Left lung (tissue), 10 donors: ENCODE measurements around the gene ABHD15. TPM values are rescaled to one million over a fixed set of nuclear protein-coding genes. Genes with fewer than 3 reads are reported as not detected.
A peak's percentile ranks its signal among the peaks of the same experiment; 100 is the strongest.

Experiments used
- ATAC-seq: fragments of 200-7000 bp; cut with Tn5 transposase; one replicate; pipeline ENCODE4 v1.9.1; 2020; ENCODE audit warnings: moderate library complexity
- DNase-seq, 4 donors: peaks; one replicate each; pipeline ENCODE4 v3.0.0-alpha.2; 2013 to 2020
- H3K27ac ChIP-seq, 2 donors: fragments of 200-600 bp; sonication (generic) in 1 of 2; one replicate each; pipeline versions ENCODE4 v1.5.0 to v1.8.0; 2020 to 2021
- H3K27me3 ChIP-seq, 2 donors: fragments of 200-600 bp; sonication (generic) in 1 of 2; one replicate each; pipeline versions ENCODE4 v1.5.0 to v1.8.0; 2020 to 2021
- H3K36me3 ChIP-seq, 2 donors: fragments of 200-600 bp; sonication (generic) in 1 of 2; one replicate each; pipeline versions ENCODE4 v1.5.0 to v1.8.0; 2020 to 2021
- H3K4me1 ChIP-seq, 2 donors: fragments of 200-600 bp; one replicate each; pipeline ENCODE4 v1.8.0; 2021
- H3K4me3 ChIP-seq, 2 donors: fragments of 200-600 bp; sonication (generic) in 1 of 2; one replicate each; pipeline versions ENCODE4 v1.5.0 to v1.8.0; 2020 to 2021; ENCODE audit warnings: mild to moderate bottlenecking in 1 of 2
- H3K9me3 ChIP-seq, 2 donors: fragments of 200-600 bp; sonication (generic) in 1 of 2; one replicate each; pipeline versions ENCODE4 v1.5.0 to v1.8.0; 2020 to 2021
- CTCF ChIP-seq, 2 donors: fragments of 200-600 bp; sonication (generic) in 1 of 2; IDR thresholded peaks; one replicate each; pipeline versions ENCODE4 v1.5.0 to v1.8.0; 2021; ENCODE audit warnings: antibody characterized with exemption in 2 of 2
- intact Hi-C, 2 donors: fragments of 100-400 bp; cut with DNase I; formaldehyde crosslinking; loops; one replicate each; pipeline versions ENCODE4 v1.11.2 to v1.14.2; 2022
- polyA plus RNA-seq, 6 donors: library from polyadenylated mRNA; unstranded; fragments of 120-200 nt; gene quantifications; one replicate each; pipeline ENCODE4 v1.2.1, GENCODE V29; 2013; ENCODE audit not compliant: insufficient read length in 6 of 6
- total RNA-seq, 2 donors: library from RNA; stranded (reverse); fragmentation: NEBNext Ultra II Directional; extraction: Animal tissue kit (Norgen Biotek cat#: 25700); gene quantifications; one replicate each; pipeline ENCODE4 v1.2.1, GENCODE V29; 2021
- donor health status: DM: no; HTN: yes; CAD: no.
- donor health status: DM: no; HTN: no; CAD: no.

The ABHD15 gene
- total and polyA plus RNA-seq, 8 donors, result 3.0 to 11.3 (median 4.0) TPM

DNA sequence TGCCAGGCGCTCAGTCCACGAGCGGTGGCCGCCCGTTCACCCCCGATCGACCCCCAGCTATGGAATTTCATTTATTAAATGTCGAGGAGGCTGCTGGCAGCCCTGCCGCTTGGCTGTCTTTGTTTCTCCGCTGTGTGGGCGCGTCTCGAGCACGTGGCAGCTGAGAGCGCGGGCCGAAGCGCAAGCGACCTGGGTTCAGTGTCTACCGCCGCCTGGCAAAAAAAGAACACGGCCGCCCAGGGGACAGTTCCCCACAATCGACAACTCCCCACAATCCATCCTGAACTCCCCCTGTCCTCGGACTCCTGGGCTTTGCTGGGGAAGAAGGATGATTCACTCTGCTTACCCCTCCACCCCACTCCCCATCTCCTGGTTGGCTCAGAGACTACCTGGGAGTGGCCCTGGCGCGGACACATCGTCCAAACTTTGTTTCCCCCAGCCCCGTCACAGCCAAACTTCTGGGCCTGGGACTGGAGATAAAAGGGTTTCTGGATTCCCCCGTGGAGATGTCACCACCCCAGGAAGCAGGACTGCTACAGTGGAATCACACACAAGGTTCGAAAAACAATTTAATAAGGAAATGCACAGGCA is 24.4 kb upstream of the ABHD15 start:
- Histone ChIP-seq H3K4me3 (peak overlapping the region; percentile 10 to 52), H3K4me1 (peaks cover 40 to 70% of the 10 kb centered on the region in 2 donors), H3K27me3 (peaks cover 0 to 46% of the 10 kb centered on the region in 2 donors), H3K27ac (peak overlapping the region; percentile 73 to 80), H3K36me3 (no peaks in the 10 kb centered on the region), H3K9me3 (no peaks in the 10 kb centered on the region)
- no peak for TF ChIP-seq CTCF (IDR thresholded peaks at IDR 0.05)
- DNase-seq, result peak in 1 of 4 donors; percentile 59
- peak; percentile 3 for ATAC-seq
- intact Hi-C loops, result no loop called here

GRCh38 chr17:29590411-29591145 is 23.7 kb upstream of the ABHD15 start:
- ATAC-seq, result no peak

GRCh38 chr17:29589524-29590410 is 22.9 kb upstream of the ABHD15 start, which contains the start of gene GIT1:
Gene GIT1 (minus strand): TSS chr17:29589648. CDS start chr17:29589378, 270 bp downstream.
- Histone ChIP-seq H3K4me3 (peak within 1 kb of the TSS; percentile 53 to 77), H3K4me1 (peaks cover 40 to 85% of the 10 kb centered on the region in 2 donors), H3K27me3 (peaks cover 0 to 42% of the 10 kb centered on the region in 2 donors), H3K9me3 (no peaks in the 10 kb centered on the region), H3K27ac (peak within 1 kb of the TSS; percentile 69 to 80), H3K36me3 (no peaks in the 10 kb centered on the region)
- no peak for TF ChIP-seq CTCF (IDR thresholded peaks at IDR 0.05)
- intact Hi-C loops, result no loop called here
- peak; percentile 86 to 98 (median 88) for DNase-seq
- peak; percentile 77 for ATAC-seq

More at GRCh38 chr17:29590411-29591145, 23.7 kb upstream of the ABHD15 start:
- Histone ChIP-seq H3K4me3 (peak overlapping the region; percentile 31 to 52), H3K9me3 (no peaks in the 10 kb centered on the region), H3K36me3 (no peaks in the 10 kb centered on the region), H3K27me3 (peaks cover 0 to 46% of the 10 kb centered on the region in 2 donors), H3K27ac (peak overlapping the region; percentile 73 to 80), H3K4me1 (peaks cover 40 to 77% of the 10 kb centered on the region in 2 donors)
- DNase-seq, result no peak
- TF ChIP-seq CTCF (IDR thresholded peaks at IDR 0.05), result no peak
- intact Hi-C loops, result no loop called here

DNA sequence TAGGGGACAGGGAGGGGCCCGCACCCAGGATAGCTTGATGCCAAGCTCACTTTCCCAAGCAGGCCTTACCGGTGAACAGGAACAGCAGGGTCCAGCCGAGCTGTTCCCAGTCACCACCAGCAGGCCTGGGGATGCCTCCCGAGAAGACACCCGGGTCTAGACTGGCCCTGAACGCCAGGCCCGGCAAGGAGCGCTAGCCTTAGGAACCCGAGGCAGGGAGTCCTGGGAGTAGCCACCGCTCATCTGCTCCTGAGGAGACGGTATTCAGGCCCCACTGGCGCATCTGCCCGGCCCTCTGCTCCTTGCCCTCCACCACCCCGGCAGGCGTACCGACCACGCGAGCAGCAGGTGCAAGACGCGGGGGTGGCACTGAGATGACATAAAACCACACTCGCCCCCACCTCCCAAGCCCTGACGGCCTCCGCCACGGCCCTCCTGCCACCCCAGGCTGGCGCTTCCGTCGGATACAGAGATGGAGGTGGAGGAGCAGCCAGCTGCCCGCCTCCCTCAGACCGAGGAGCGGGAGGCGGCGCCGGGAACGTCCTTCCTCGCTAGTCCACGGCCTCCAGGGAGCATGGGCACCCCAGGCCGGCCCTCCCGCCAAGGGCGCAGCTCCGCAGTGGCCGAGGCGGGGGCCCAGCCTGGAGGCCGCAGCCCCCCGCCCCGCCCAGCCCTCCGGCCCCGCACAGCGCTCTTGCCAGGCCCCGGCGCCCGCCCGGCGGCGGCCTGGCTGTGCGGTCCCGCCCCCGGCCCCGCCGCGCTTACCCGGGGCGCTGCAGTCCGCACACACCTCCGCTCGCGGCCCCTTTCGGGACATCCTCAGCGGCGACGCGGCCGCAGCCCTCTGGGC is 21.9 kb upstream of the ABHD15 start:
- peak overlapping the region; percentile 53 to 77 for H3K4me3 ChIP-seq
- intact Hi-C loops, result no loop called here
- no peaks in the 10 kb centered on the region for H3K9me3 ChIP-seq
- peaks cover 43 to 87% of the 10 kb centered on the region in 2 donors for H3K4me1 ChIP-seq
- peaks cover 0 to 33% of the 10 kb centered on the region in 2 donors for H3K27me3 ChIP-seq
- no peaks in the 10 kb centered on the region for H3K36me3 ChIP-seq
- TF ChIP-seq CTCF (IDR thresholded peaks at IDR 0.05), result no peak
- no peak for ATAC-seq
- H3K27ac ChIP-seq, result peak overlapping the region; percentile 41 to 80
- DNase-seq, result peak in 1 of 4 donors; percentile 88
